Loucy (cell line): ENCODE results near the gene GRPEL1.

Experiments used
- EZH2phosphoT487 ChIP-seq: fragments of 200-600 bp; IDR thresholded peaks from 2 replicates; pipeline ENCODE4 v1.6.1; 2018; ENCODE audit warnings: antibody characterized with exemption, mild to moderate bottlenecking, moderate library complexity, borderline replicate concordance
- TF ChIP-seq, protein P1 (sequence below): fragments of 200-600 bp; sonication (generic); conservative IDR thresholded peaks from 2 replicates; pipeline ENCODE4 v1.5.1; 2014; ENCODE audit warnings: mild to moderate bottlenecking, antibody characterized with exemption, low read length

- TF ChIP-seq, protein P1, sequence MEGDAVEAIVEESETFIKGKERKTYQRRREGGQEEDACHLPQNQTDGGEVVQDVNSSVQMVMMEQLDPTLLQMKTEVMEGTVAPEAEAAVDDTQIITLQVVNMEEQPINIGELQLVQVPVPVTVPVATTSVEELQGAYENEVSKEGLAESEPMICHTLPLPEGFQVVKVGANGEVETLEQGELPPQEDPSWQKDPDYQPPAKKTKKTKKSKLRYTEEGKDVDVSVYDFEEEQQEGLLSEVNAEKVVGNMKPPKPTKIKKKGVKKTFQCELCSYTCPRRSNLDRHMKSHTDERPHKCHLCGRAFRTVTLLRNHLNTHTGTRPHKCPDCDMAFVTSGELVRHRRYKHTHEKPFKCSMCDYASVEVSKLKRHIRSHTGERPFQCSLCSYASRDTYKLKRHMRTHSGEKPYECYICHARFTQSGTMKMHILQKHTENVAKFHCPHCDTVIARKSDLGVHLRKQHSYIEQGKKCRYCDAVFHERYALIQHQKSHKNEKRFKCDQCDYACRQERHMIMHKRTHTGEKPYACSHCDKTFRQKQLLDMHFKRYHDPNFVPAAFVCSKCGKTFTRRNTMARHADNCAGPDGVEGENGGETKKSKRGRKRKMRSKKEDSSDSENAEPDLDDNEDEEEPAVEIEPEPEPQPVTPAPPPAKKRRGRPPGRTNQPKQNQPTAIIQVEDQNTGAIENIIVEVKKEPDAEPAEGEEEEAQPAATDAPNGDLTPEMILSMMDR = no peak
- TF ChIP-seq EZH2phosphoT487 = no peak
These were observed 36.6 kb upstream of the GRPEL1 start for GRCh38 chr4:7104366-7105031.
